ENCODE data around the gene MX1.
A peak's percentile ranks its signal among the peaks of the same experiment; 100 is the strongest.

Gene MX1, protein sequence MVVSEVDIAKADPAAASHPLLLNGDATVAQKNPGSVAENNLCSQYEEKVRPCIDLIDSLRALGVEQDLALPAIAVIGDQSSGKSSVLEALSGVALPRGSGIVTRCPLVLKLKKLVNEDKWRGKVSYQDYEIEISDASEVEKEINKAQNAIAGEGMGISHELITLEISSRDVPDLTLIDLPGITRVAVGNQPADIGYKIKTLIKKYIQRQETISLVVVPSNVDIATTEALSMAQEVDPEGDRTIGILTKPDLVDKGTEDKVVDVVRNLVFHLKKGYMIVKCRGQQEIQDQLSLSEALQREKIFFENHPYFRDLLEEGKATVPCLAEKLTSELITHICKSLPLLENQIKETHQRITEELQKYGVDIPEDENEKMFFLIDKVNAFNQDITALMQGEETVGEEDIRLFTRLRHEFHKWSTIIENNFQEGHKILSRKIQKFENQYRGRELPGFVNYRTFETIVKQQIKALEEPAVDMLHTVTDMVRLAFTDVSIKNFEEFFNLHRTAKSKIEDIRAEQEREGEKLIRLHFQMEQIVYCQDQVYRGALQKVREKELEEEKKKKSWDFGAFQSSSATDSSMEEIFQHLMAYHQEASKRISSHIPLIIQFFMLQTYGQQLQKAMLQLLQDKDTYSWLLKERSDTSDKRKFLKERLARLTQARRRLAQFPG

DNA sequence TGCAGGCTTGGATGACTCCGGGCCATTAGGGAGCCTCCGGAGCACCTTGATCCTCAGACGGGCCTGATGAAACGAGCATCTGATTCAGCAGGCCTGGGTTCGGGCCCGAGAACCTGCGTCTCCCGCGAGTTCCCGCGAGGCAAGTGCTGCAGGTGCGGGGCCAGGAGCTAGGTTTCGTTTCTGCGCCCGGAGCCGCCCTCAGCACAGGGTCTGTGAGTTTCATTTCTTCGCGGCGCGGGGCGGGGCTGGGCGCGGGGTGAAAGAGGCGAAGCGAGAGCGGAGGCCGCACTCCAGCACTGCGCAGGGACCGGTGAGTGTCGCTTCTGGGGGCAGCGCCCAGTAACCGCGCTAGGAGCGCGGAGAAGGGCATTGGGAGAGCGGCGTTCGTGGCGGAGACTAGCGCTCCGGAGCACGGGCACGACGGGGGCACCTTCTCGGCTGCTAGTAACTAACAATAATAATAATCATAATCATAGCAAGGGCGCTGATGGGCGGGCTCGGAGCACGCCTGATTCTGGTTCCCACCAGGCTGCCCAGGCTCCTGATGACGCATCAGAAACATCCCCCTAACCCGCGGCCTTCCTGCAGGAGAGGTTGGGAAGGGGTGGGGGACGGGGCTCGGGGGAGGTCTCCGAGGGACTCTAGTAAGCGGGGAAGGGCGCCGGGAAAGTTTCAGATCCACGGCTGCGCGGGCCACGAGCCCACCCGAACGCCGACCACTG, at the start of gene MX1:
Gene MX1 (plus strand): TSS at position 286 of the 722 bp plus-strand sequence. CDS start 5,832 bp downstream, outside the sequence.
- H3K9me3 ChIP-seq (replicated peaks in 1 of 11): no peaks in the 10 kb centered on the region
- H3K27ac ChIP-seq: peak within 1 kb of the TSS; percentile 25 to 75 (median 62); a peak in 19 of 22 replicates
- H3K27me3 ChIP-seq: peaks cover 23 to 39% (median 27%) of the 10 kb centered on the region in 11 experiments
- peak within 1 kb of the TSS; percentile 74 to 98 (median 92) for H3K4me2 ChIP-seq
- H3K4me1 ChIP-seq: peaks cover 50 to 85% (median 79%) of the 10 kb centered on the region in 10 experiments
- peak within 1 kb of the TSS; percentile 46 to 87 (median 75); a peak in 21 of 22 replicates for H3K9ac ChIP-seq
- H3K36me3 ChIP-seq: peaks cover 0 to 25% (median 0%) of the 10 kb centered on the region in 11 experiments; a peak in 4 of 22 replicates
- no peak for TF ChIP-seq Cebpa-rat (IDR thresholded peaks at IDR 0.05)
- H3K4me3 ChIP-seq: peak within 1 kb of the TSS; percentile 55 to 79 (median 64)
- H4K20me1 ChIP-seq: peaks cover 0 to 13% (median 0%) of the 10 kb centered on the region in 11 experiments; a peak in 1 of 22 replicates

DNA sequence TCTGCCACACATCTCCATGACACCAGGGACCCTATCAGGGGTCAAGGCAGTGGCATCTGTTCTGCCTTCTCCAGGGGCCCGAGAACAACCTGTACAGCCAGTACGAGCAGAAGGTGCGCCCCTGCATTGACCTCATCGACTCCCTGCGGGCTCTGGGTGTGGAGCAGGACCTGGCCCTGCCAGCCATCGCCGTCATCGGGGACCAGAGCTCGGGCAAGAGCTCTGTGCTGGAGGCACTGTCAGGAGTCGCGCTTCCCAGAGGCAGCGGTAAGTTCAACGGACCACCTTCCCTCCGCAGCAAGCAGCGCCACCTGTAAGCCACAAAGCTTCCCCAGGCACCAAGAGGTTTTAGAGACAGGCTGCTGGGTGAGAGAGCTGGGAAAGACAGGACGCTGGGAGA, 48.3 kb upstream of the MX1 start:
- H3K4me2 ChIP-seq: no peak overlapping the region
- H3K36me3 ChIP-seq: peaks cover 6 to 70% (median 31%) of the 10 kb centered on the region in 11 experiments; a peak in 21 of 22 replicates
- no peak overlapping the region for H3K9ac ChIP-seq
- no peak for TF ChIP-seq Cebpa-rat (IDR thresholded peaks at IDR 0.05)
- H3K9me3 ChIP-seq (replicated peaks in 1 of 11): peaks cover 6 to 21% (median 14%) of the 10 kb centered on the region in 11 experiments
- no peak overlapping the region for H3K4me3 ChIP-seq
- H4K20me1 ChIP-seq: peaks cover 0 to 27% (median 0%) of the 10 kb centered on the region in 11 experiments; a peak in 4 of 22 replicates
- no peaks in the 10 kb centered on the region for H3K27me3 ChIP-seq
- H3K4me1 ChIP-seq: peaks cover 0 to 7% (median 0%) of the 10 kb centered on the region in 10 experiments; a peak in 1 of 20 replicates
- H3K27ac ChIP-seq: no peak overlapping the region

DNA sequence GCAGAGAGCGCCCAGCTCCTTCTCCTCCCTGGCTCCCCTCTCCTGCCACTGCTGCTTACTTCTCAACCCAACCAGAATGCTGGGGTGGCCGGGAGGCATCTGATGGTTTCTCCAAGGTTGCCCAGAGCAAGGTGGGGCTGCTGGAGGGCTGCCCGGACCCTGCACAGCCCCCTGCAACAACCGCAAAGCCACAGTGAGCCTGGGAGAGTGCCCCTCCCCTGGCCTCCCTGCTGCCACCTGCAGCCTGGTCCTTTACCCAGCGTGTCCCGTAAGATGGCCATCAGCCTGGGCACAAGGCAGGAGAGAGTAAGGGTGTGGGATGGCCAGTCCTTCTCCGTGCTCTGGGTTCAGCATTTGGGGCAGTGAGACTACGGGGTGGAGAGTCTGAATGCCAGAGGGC, 47.2 kb upstream of the MX1 start:
- TF ChIP-seq Cebpa-rat (IDR thresholded peaks at IDR 0.05): no peak

DNA sequence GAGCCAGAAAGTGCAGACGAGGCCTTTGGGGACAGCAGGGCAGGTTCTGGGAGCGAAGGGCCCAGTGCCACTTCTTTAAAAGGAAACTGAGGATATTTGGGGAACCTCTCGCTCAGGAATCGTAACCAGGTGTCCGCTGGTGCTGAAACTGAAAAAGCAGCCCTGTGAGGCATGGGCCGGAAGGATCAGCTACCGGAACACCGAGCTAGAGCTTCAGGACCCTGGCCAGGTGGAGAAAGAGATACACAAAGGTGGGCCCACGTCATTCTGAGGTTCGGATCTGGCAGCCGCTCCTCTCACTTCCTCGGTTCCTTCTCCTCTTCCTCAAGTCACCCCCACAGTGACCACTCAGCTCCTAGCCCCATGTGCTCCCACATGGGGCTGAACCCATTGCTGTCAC, 46.1 kb upstream of the MX1 start:
- Histone ChIP-seq H3K27ac (no peak overlapping the region), H3K4me1 (peaks cover 0 to 7% (median 0%) of the 10 kb centered on the region in 10 experiments; a peak in 1 of 20 replicates), H4K20me1 (peaks cover 0 to 8% (median 0%) of the 10 kb centered on the region in 11 experiments; a peak in 1 of 22 replicates), H3K4me2 (no peak overlapping the region), H3K36me3 (peaks cover 11 to 79% (median 43%) of the 10 kb centered on the region in 11 experiments; a peak in 21 of 22 replicates), H3K4me3 (no peak overlapping the region), H3K9me3 (replicated peaks in 1 of 11) (peaks cover 21 to 42% (median 32%) of the 10 kb centered on the region in 11 experiments), H3K27me3 (no peaks in the 10 kb centered on the region), H3K9ac (no peak overlapping the region)
- no peak for TF ChIP-seq Cebpa-rat (IDR thresholded peaks at IDR 0.05)

More for the DNA sequence above, 47.2 kb upstream of the MX1 start:
- no peak overlapping the region for H3K27ac ChIP-seq
- peaks cover 17 to 33% (median 24%) of the 10 kb centered on the region in 11 experiments for H3K9me3 ChIP-seq (replicated peaks in 1 of 11)
- H3K4me3 ChIP-seq: no peak overlapping the region
- H4K20me1 ChIP-seq: peaks cover 0 to 16% (median 0%) of the 10 kb centered on the region in 11 experiments; a peak in 2 of 22 replicates
- H3K4me2 ChIP-seq: no peak overlapping the region
- no peaks in the 10 kb centered on the region for H3K27me3 ChIP-seq
- peaks cover 0 to 7% (median 0%) of the 10 kb centered on the region in 10 experiments; a peak in 1 of 20 replicates for H3K4me1 ChIP-seq
- peaks cover 11 to 79% (median 42%) of the 10 kb centered on the region in 11 experiments; a peak in 21 of 22 replicates for H3K36me3 ChIP-seq
- no peak overlapping the region for H3K9ac ChIP-seq

DNA sequence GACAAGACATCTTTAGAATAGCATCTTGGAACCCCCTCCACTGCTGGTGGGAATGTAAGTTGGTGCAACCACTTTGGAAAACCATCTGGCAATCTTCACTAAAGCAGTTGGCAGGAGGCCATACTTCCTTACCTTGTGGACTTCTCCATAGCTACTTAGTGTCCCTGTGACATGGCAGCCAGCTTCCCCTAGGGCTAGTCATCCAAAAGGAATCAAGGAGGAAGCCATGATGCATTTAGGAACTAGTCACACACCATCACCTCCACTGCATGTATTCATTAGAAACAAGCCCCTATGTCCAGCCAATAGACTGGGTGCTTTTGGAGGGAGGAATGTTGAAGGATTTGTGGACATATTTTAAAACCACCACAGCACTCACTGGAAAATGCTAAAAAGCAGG, 44.3 kb upstream of the MX1 start:
- Histone ChIP-seq H4K20me1 (0 out of 22 replicates have a peak, but pooled peaks cover 0 to 7% (median 0%) of the 10 kb centered on the region in 11 experiments), H3K27ac (no peak overlapping the region), H3K9me3 (replicated peaks in 1 of 11) (peaks cover 21 to 47% (median 35%) of the 10 kb centered on the region in 11 experiments), H3K9ac (no peak overlapping the region), H3K4me3 (no peak overlapping the region), H3K27me3 (no peaks in the 10 kb centered on the region), H3K4me2 (no peak overlapping the region), H3K4me1 (0 out of 20 replicates have a peak, but pooled peaks cover 0 to 7% (median 0%) of the 10 kb centered on the region in 10 experiments), H3K36me3 (peaks cover 11 to 81% (median 43%) of the 10 kb centered on the region in 11 experiments; a peak in 21 of 22 replicates)
- TF ChIP-seq Cebpa-rat (IDR thresholded peaks at IDR 0.05): no peak

DNA sequence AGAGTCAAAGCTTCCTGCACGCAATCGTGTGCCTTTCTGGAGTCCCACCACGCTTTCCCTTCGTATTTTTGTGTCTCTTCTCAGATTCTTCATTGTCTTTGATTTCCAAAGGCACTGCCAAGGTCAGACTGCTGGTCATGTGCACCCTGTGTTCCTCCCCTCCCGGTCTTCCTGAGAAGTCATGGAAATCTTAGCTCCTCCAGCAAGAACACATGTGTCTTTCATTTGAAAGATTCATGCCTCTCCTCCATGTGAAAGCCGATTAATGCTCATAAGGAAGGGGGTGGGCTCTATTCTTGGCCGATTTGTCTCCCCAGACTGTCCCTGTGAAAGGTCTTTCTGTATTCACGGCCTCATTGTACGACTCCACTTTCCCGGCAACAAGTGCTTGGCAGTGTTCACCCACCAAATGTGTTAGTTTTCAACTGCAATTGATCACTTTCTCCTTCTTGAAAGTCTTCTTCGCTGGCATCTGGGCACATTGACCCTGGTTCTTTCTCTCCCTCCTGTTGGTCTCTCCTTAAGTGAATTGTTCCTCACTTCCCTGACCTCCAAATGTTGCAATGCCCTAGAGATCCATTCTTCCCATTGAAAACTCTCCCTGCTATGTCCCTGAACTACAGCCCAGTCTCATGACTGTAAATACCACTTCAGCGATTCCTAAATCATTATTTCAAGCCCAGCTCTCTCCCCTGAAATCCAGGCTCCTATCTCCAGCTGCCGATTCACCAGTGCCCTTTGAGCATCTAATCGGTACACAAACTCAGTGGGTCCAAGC, 38.8 kb upstream of the MX1 start:
- TF ChIP-seq Cebpa-rat (IDR thresholded peaks at IDR 0.05): no peak
- H3K4me1 ChIP-seq: no peaks in the 10 kb centered on the region
- no peak overlapping the region for H3K4me3 ChIP-seq
- no peaks in the 10 kb centered on the region for H4K20me1 ChIP-seq
- no peak overlapping the region for H3K4me2 ChIP-seq
- peaks cover 14 to 31% (median 21%) of the 10 kb centered on the region in 11 experiments for H3K9me3 ChIP-seq (replicated peaks in 1 of 11)
- H3K27me3 ChIP-seq: no peaks in the 10 kb centered on the region
- H3K9ac ChIP-seq: no peak overlapping the region
- peaks cover 10 to 44% (median 23%) of the 10 kb centered on the region in 11 experiments; a peak in 21 of 22 replicates for H3K36me3 ChIP-seq
- H3K27ac ChIP-seq: no peak overlapping the region

DNA sequence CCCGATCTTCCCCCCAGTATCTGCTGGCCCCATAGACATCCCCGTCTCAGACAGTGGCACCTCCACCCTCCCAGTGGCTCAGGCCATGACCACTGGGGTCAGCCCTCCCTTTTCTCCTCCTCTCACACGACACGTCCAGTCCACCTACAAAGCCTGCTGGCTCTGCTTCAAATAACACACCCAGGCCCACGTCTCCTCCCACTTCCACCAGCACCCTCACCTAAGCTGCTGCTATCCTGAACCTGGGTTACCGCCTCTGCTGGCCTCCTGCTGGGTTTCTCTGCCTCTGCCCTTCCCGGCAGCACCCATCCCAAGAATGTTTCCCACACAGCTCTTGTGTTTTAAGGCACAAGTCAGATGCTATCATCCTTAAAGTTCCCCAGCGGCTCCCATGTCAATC, 38.2 kb upstream of the MX1 start:
- H4K20me1 ChIP-seq: no peaks in the 10 kb centered on the region
- no peak overlapping the region for H3K9ac ChIP-seq
- H3K36me3 ChIP-seq: peaks cover 4 to 38% (median 17%) of the 10 kb centered on the region in 11 experiments; a peak in 19 of 22 replicates

DNA sequence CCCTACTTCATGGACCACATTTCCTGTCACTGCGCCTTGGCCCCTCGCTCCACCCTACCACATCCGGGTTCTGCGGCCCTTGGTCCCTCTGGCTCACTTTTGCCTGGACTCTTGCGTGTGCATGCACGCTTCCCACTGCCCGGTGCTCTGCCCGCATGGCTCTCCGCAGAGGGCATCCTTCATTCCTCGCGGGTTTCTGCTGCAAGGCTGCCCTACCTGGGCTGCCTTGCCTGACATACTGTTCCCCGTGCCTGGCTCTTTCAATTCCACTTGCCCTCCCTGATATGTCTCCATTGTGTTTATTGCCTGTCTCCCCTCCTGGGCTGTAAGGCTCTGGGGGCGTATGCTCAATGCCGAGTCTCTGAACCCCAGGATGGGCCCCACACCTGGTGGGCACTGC, 37.8 kb upstream of the MX1 start:
- Histone ChIP-seq H3K27me3 (no peaks in the 10 kb centered on the region), H4K20me1 (no peaks in the 10 kb centered on the region), H3K36me3 (peaks cover 0 to 33% (median 12%) of the 10 kb centered on the region in 11 experiments; a peak in 17 of 22 replicates), H3K4me1 (no peaks in the 10 kb centered on the region), H3K9me3 (replicated peaks in 1 of 11) (peaks cover 4 to 21% (median 11%) of the 10 kb centered on the region in 11 experiments; a peak in 16 of 22 replicates), H3K4me2 (no peak overlapping the region), H3K27ac (no peak overlapping the region), H3K9ac (no peak overlapping the region), H3K4me3 (no peak overlapping the region)
- TF ChIP-seq Cebpa-rat (IDR thresholded peaks at IDR 0.05): no peak

More for the DNA sequence above, 38.2 kb upstream of the MX1 start:
- Histone ChIP-seq H3K4me1 (no peaks in the 10 kb centered on the region), H3K4me2 (no peak overlapping the region), H3K4me3 (no peak overlapping the region), H3K27me3 (no peaks in the 10 kb centered on the region), H3K9me3 (replicated peaks in 1 of 11) (peaks cover 8 to 25% (median 15%) of the 10 kb centered on the region in 11 experiments; a peak in 20 of 22 replicates), H3K27ac (no peak overlapping the region)
- no peak for TF ChIP-seq Cebpa-rat (IDR thresholded peaks at IDR 0.05)

Measured in BLaER1 treated with 17β-estradiol and CSF1 and Interleukin-3, amounts not matched to agents 10 nM and 100 nM (cell line).